ENCODE data around the gene LBP.

DNA sequence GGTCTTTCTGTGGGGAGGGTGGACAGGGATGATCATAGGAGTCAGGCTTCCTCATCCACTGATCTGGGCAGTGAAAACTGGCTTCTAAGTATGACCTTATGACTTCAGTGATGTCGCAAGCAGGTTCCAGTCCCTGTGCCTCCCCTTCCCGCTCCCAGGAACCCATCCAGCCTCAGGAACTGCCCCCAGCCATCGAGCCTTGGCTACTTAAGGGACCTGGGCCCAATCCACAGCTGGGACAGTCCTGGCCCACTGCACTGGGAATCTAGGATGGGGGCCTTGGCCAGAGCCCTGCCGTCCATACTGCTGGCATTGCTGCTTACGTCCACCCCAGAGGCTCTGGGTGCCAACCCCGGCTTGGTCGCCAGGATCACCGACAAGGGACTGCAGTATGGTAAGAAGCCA is at the start of gene LBP:
- TF ChIP-seq, protein P1, sequence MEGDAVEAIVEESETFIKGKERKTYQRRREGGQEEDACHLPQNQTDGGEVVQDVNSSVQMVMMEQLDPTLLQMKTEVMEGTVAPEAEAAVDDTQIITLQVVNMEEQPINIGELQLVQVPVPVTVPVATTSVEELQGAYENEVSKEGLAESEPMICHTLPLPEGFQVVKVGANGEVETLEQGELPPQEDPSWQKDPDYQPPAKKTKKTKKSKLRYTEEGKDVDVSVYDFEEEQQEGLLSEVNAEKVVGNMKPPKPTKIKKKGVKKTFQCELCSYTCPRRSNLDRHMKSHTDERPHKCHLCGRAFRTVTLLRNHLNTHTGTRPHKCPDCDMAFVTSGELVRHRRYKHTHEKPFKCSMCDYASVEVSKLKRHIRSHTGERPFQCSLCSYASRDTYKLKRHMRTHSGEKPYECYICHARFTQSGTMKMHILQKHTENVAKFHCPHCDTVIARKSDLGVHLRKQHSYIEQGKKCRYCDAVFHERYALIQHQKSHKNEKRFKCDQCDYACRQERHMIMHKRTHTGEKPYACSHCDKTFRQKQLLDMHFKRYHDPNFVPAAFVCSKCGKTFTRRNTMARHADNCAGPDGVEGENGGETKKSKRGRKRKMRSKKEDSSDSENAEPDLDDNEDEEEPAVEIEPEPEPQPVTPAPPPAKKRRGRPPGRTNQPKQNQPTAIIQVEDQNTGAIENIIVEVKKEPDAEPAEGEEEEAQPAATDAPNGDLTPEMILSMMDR (conservative IDR thresholded peaks at IDR 0.05 in 1 of 2, IDR thresholded peaks at IDR 0.05 in 1 of 2; ENCODE audit: low read depth in 1 of 2, low read length in 2 of 2) = no peak
- no peak for TF ChIP-seq EZH2 (IDR thresholded peaks at IDR 0.05; ENCODE audit: low read length, missing control alignments)

Measured in fibroblast of lung (primary cell).